ENCODE data around the gene IGFL1. TPM values are rescaled to one million over a fixed set of nuclear protein-coding genes. Genes with fewer than 3 reads are reported as not detected.
A peak's percentile ranks its signal among the peaks of the same experiment; 100 is the strongest.
"Not testable (repeated sequence)": the region's sequence is repeated elsewhere in the genome, so short reads cannot be mapped to it uniquely, and the experiment has no call there.

The IGFL1 gene
- not detected for total RNA-seq
- long read RNA-seq = 0 reads

DNA sequence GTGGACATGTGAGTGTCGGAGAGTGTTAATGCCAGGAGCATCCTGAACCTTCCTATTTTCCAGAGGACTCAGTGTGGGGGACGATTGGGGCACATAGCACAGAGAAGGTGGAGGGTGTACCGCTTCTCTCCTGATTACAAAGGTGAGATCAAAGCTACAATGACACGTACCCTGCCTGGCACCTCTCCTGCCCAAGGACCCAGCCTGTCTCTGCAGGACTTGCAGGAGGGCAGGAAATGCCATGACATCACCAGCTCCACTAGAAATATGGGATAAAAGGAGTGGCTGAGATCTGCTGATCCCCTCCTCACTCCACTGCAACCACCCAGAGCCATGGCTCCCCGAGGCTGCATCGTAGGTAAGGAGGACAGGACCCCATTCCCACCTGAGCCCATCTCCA is at the start of gene IGFL1:
IGFL1 (plus strand) TSS at position 301 of the 400 bp plus-strand sequence; CDS start at position 334, 33 bp downstream.
- intact Hi-C loops (cut with DNase I) = no loop called here
- ATAC-seq = no peak
- no peak for DNase-seq

DNA sequence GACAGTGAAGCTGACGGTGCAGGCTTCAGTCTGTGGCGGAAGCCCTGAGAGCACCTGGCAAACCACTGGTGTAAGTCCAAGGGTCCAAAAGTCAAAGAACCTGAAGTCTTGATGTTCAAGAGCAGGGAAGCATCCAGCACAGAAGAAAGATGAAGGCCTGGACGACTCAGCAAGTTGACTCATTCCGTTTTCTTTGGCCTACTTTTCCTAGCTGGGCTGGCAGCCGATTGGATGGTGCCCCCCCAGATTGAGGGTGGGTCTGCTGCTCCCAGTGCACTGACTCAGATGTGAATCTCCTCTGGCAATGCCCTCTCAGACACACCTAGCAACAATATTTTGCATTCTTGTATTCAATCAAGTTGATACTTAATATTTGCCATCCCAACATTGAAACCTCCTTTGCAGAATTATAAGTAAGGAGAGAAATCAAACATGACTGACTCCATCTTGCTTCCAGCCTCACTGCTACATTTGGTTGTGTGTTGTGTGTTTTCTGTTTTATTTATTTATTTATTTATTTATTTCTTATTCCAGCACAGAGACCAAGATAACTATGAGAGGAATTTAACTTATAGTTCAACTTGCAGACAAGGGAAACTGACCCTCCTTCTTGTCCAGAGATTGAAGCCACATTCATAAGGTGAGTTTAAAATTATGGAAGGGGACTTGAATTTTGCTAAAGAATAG is 48.7 kb upstream of the IGFL1 start:
- DNase-seq (no peak), ATAC-seq (peak in 1 of 2 donors; percentile 85)
- intact Hi-C loops (cut with DNase I) = no loop called here

DNA sequence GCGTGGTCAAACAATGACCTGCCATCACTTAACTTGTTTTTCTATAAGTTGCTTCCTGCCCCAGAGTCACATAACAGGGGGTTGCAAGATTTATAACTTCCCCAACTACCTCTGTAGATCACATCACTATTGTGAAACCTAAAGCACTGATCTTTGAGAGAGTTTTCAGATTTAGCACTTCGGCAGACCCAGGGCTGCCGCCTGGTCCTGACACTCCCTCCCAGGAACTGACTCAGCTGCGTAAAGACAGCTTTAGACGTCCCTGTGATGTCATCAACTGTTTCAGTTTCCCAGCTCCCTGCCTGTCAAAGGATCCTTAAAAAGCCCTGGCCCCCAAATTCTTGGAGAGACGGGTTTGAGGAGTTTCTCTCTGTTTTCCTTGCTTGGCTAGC is 48.2 kb upstream of the IGFL1 start:
- ATAC-seq = no peak
- intact Hi-C loops (cut with DNase I) = no loop called here
- no peak for DNase-seq

DNA sequence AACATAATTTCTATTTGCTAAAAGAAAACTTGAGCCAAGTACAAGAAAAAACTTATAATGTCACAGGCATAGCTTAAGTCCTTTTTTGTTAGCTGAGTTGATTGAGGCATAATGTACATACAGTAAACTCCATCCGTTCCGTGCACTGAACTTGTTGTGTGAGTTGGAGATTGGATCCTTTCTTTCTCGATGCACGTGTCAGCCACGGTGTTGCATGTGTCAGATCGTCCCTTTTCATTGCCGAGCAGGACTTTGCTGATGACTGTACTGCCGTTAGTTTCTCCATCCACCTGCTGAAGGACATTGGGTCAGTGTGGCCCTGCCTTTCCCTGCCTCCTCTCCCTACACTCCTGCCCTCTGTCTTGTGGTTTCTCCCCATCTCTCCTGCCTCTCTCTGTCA is 47.1 kb upstream of the IGFL1 start:
- ATAC-seq = no peak
- intact Hi-C loops (cut with DNase I) = no loop called here
- DNase-seq = no peak

DNA sequence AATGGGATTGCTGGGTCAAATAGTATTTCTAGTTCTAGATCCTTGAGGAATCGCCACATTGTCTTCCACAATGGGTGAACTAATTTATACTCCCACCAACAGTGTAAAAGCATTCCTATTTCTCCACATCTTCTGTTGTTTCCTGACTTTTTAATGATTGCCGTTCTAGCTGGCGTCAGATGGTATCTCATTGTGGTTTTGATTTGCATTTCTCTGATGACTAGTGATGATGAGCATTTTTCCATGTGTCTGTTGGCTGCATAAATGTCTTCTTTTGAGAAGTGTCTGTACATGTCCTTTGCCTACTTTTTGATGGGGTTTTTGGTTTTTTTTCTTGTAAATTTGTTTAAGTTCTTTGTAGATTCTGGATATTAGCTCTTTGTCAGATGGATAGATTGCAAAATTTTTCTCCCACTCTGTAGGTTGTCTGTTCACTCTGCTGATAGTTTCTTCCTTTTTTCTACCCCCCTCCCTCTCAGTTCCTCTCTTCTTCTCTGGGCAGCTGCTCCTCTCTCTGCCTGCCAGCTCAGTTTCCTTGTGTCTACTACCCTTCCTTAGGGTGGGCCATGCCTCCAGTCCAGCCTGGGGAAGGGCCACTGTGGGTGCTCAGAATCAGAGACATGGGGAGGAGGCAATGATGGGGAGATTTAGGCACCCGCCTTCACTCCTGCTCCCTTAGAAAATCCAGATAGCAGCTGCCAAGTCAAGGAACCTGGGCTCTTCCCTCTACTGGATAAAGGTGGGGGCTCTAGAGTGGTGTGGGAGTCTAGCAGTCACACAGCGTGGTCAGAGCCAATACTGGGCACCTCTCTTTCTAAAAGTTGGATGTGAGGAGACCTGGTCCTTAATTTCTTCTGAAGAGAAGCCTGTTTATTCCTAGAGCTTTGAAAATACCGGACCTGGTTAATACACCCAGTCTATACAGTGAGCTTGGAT is 44.5 kb upstream of the IGFL1 start:
- ATAC-seq, DNase-seq: not testable (repeated sequence)
- intact Hi-C loops (cut with DNase I) = loop anchor here in 1 of 2 donors (5.0 kb wide), 1 partner anchor 103 kb away; no protein-coding TSS in a partner anchor

DNA sequence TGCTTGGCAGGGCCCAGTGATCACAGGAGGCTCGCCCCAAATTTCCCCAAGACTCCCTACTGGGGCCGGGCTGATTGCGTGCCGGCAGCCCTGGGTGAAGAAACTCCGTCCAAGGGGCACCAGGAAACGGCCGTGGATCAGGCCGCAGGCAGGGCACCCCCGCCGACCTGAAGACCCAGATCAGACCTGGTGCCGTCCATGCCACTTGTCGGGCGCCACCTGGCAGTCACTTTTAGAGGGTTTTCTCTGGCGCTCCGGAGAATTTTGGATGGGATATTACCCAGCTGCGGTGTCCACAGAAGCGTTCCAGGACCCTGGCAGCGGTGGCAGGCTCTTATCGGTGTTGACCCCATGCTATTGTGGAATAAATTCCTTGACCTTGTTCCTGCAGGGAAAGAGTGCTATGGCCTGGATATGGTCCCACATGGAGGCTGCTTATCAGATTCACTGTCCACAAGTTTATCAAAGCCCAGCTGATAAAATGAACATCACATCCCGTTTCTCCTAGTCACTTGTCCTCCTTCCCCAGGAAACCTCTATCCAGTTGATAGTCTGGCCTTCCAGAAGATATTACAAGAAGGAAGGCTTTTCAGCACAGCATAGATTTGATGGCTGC is 43.3 kb upstream of the IGFL1 start:
- ATAC-seq = peak; percentile 38 to 51
- no peak for DNase-seq
- intact Hi-C loops (cut with DNase I) = loop anchor here in 1 of 2 donors (5.0 kb wide), 1 partner anchor 104 kb away; no protein-coding TSS in a partner anchor

DNA sequence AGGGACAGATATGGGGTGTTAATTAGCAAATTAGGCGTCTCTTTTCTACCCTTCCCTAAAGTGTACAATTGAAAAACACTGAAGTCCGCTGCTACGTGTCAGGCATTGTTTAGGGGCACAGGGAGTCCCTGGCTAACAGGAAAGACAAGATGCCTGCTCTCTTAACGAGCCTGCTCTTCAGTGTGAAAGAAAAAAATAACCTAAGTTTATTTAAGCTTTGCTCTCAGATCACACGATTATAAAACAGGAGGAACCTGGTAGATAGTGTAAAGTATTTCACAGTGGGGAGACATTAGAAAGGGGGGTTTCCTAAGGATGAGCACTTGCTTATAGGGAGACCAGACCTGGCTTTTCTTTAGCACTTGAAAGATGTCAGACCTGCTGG is 42.8 kb upstream of the IGFL1 start:
- intact Hi-C loops (cut with DNase I) = loop anchor here in 1 of 2 donors (5.0 kb wide), 1 partner anchor 104 kb away; no protein-coding TSS in a partner anchor
- ATAC-seq = no peak
- no peak for DNase-seq

DNA sequence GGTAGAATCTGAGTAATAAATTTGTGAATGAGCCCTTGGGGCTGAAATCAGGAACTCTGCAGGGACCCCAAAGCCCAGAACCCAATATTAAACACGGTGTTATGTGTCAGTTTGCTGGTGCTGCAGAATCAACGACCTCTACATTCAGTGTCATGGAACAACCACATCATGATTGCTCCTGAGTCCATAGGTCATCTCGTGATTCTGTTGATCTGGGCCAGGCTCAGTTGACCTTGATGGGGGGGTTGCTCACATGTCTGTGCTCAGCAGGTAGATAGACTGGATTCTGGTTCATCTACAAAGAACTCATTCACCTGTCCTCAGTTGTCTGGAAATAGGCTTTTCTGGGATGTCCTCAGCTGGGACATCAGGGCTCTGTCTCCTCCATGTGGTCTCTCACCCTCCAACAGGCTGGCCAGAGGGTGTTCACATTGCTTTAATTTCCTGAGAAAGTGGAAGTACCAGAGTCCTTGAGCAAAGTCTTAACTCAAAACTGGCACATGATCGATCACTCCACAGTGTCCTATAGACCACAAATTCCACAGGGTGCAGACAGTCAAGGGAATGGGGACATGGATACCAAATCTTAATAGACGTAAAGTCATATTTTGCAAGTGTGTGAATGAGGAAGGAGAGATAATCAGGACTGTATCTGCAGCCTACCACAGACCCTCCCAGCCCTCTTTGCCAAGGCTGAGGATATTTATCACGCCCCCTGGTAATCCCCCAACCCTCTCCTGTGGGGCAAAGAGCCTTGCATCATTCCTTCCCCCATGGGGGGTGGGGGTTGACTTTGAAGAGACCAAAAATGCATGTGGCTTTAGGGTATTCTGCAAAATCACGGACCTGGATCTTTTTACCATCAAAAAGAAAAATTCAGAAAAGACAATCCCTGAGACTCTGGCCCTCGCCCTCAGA is 39.3 kb upstream of the IGFL1 start:
- ATAC-seq (no peak), DNase-seq (no peak)
- intact Hi-C loops (cut with DNase I) = loop anchor here (2.0 to 5.0 kb wide), 4 partner anchors 72 to 161 kb away; no protein-coding TSS in a partner anchor

DNA sequence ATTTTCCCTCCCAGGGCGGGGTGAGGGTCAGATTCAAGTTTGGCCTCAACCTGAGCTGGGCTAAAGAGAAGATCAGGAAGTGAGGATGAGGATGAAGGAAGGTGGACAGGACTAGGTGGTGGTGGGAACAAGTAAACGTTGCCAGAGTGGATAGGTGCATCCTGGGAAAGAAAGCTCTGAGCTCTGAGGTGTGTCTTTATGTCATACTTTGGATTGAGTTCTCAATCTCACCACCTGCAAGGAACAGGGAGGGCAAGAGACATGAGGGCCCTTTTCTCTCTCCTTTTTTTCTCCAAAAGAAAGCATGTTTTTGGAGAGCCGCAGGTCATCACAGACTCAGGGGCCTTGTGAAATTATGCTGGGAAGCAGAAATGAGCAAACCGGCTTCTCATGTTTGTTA is 38.2 kb upstream of the IGFL1 start:
- intact Hi-C loops (cut with DNase I) = loop anchor here in 1 of 2 donors (5.0 kb wide), 1 partner anchor 71 kb away; no protein-coding TSS in a partner anchor
- DNase-seq (no peak), ATAC-seq (no peak)

DNA sequence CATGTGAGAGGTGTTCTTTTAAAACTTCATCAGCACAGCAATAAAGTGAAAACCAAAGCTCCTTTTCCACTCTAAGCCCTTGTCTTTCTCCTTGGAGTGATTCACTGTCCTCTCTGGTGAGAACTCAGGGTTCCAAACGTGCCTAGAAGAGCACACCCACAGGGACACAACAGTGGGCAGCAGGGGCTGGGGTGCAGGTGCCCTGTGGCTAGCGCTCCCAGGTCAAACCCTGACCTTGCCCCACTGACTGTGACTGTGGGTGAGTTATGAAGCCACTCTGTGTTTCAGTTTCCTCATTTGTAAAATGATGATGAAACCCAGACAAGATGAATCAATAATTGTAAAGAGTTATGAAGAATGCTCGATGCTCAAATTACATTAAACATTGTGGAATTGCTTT is 37.6 kb upstream of the IGFL1 start:
- DNase-seq (no peak), ATAC-seq (no peak)
- intact Hi-C loops (cut with DNase I) = loop anchor here in 1 of 2 donors (5.0 kb wide), 1 partner anchor 70 kb away; no protein-coding TSS in a partner anchor

DNA sequence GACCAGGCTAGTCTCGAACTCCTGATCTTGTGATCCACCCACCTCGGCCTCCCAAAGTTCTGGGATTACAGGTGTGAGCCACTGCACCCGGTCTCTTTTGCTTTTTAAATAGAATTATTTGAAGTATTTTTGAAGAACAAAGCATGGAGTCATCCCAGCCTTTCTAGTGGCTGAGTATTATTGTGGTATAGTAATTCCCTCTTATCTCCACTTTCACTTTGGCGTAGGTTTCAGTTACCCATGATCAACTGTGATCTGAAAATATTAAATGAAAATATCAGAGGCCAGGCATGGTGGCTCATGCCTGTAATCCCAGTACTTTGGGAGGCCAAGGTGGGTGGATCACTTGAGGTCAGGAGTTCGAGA is 36.9 kb upstream of the IGFL1 start:
- not testable (repeated sequence) for ATAC-seq, DNase-seq
- intact Hi-C loops (cut with DNase I) = loop anchor here in 1 of 2 donors (5.0 kb wide), 1 partner anchor 70 kb away; no protein-coding TSS in a partner anchor

DNA sequence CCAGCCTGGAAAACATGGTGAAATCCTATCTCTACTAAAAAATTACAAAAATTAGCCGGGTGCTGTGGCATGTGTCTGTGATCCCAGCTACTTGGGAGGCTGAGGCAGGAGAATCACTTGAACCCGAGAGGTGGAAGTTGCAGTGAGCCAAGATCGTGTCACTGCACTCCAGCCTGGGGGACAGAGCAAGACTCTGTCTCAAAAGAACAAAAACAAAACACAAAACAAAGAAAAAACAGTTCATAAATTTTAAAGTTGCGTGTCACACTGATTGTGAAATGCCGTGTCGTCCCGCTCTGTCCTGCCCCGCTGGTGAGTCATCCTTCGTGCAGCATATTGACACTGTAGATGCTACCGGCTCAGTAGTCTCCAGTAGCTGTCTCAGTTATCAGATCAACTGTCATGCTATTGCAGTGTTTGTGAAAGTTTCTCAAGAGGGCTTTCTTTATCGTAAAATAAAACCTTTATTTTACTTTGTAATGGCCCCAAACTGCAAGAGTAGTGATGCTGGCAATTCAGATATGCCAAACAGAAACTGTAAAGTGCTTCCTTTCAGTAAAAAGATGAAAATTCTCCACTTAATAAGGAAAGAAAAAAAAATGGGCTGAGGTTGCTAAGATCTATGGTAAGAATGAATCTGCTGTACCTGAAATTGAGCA is 36.4 kb upstream of the IGFL1 start:
- DNase-seq (peak; percentile 51), ATAC-seq (peak in 1 of 2 donors; percentile 69)
- intact Hi-C loops (cut with DNase I) = loop anchor here in 1 of 2 donors (5.0 kb wide), 1 partner anchor 69 kb away; no protein-coding TSS in a partner anchor

DNA sequence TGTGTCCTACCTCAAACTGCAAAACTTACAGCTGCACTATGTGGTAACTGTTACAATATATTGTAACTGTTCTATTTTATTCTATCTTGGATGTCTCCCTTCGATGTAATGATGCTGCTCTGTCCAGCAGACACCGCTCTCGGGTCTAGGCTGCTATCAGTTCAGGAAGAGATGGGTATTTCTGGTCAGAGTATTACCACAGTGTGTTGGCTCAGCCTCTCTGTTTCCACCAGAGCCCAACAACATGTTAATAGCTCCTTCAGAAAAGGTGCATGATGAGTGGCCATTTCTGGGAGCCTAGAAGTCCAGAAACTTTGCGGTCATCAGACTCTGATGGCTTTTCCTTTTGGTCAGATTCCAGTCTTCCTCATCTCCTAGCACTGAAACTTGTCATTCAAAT is 35.9 kb upstream of the IGFL1 start:
- intact Hi-C loops (cut with DNase I) = loop anchor here in 1 of 2 donors (5.0 kb wide), 1 partner anchor 69 kb away; no protein-coding TSS in a partner anchor
- DNase-seq (no peak), ATAC-seq (peak in 1 of 2 donors; percentile 51)

DNA sequence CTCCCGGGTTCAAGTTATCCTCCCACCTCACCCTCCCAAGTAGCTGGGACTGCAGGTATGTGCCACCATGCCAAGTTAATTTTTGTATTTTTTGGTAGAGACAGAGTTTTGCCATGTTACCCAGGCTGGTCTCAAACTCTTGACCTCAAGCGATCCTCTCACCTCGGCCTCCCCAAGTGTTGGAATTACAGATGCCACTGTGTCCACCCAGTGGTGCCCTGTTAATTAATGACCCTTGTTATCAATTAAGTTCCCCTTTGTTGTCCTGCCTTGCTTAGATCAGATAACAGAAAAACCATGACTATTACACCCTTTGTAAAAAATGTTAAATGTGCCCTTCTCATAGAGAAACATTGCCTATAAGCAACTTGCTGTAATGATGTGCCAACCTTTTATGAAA is 34.4 kb upstream of the IGFL1 start:
- no peak for DNase-seq
- intact Hi-C loops (cut with DNase I) = no loop called here
- no peak for ATAC-seq

DNA sequence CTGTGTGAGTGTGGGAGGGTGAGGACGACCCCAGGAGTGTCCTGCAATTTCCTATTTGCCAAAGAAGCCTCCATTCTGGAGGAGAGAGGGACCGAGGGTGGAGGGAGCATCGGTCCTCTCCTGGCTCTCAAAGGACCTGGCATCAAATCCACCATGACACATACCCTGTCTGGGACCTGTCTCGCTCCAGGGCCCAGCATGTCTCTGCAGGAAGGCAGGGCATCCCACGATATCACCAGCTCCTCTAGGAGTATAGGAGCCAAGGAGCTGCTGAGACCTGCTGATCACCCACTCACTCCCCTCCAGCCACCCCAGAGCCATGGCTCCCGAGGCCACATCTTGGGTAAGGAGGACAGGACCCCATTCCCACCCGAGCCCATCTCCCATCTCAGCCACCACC is 33.6 kb upstream of the IGFL1 start:
- DNase-seq; ATAC-seq; intact Hi-C loops (cut with DNase I): not testable (repeated sequence)

DNA sequence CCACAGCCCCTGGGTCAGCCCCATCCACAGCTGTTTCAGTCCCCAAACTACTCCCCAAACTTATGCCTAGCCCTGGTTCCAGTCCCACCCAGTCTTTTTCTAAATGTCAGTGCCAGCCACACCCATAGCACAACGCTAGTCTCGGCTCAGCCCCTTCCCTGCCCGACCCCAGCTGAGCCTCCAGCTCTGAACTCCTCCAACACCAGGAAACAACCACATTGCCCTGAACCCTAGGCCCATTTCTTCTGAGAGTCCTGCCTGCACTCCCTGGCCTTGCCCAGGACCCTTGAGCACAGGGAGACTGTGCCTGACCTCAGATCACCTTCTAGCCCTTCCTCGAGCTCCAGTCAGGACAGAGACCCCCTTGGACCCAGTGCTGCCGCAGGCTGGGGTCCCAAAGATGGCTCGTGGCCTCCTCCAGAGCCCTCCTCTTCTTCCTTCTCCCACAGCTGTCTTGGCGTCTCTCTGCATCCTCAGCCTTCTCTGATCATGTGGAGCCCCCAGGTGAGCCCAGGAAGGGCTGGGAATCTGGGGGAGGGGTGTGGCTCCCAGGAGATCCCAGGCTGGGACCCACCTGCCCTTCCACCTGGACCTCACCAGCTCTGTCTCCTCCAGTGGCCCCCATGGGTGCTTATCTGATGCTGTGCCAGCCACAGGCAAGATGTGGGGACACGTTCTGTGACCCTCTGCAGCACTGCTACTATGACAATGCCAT is 33.0 kb upstream of the IGFL1 start:
- intact Hi-C loops (cut with DNase I) = no loop called here
- DNase-seq (no peak), ATAC-seq (no peak)
